HepG2 (cell line): ENCODE measurements around the gene ITGAV. TPM values are rescaled to one million over a fixed set of nuclear protein-coding genes. Genes with fewer than 3 reads are reported as not detected.
A peak's percentile ranks its signal among the peaks of the same experiment; 100 is the strongest.

Experiments used
- ATAC-seq: fragments of 200-7000 bp; cut with Tn5 transposase; 3 replicates; pipeline ENCODE4 v1.9.1; 2020; ENCODE audit warnings: mild to moderate bottlenecking, moderate library complexity
- BruUV-seq: library from RNA; stranded (reverse); fragments of 400-500 nt; replicated peaks from 2 replicates; lab custom pipeline; 2021; lab: Mats Ljungman, UMichigan
- CTCF ChIA-PET: fragments of 300-600 bp; formaldehyde crosslinking; extraction: SDS; loops from one replicate; lab custom pipeline; 2021; ENCODE audit warnings: low total read pairs, inconsistent platforms, low intra/inter-chr PET ratio; lab: Yijun Ruan, JAX
- POLR2A ChIA-PET: fragments of 350-600 bp; sonication (Branson Sonifier 250); formaldehyde crosslinking; loops from one replicate; lab custom pipeline; 2020; ENCODE audit warnings: antibody characterized with exemption, inconsistent platforms; lab: Yijun Ruan, JAX
- DNase-seq: peaks from one replicate; pipeline ENCODE4 v3.0.0-alpha.2; 2015; ENCODE audit warnings: low spot score
- FAIRE-seq: peaks from 3 replicates; lab custom pipeline; 2011; peaks lifted over from hg19 to GRCh38; lab: Jason Lieb, UNC
- H2AFZ ChIP-seq: one replicate; pipeline ENCODE4 v1.6.1; 2011; ENCODE audit warnings: low read length, inconsistent platforms
- H3K27ac ChIP-seq: fragments of 300-600 bp; 3 replicates; pipeline ENCODE4 v1.8.0; 2011; ENCODE audit warnings: mixed run types, mild to moderate bottlenecking, mixed read lengths, low read length, inconsistent platforms; ENCODE audit not compliant: insufficient read depth; ENCODE audit errors: extremely low read length
- H3K27me3 ChIP-seq, 2 experiments: fragments of 200-600 bp in 1 of 2; 2 replicates in 1 of 2; 3 replicates in 1 of 2; pipeline versions ENCODE4 v1.6.0 to v1.8.0; 2011; ENCODE audit warnings: low read length in 2 of 2, mild to moderate bottlenecking in 2 of 2, moderate library complexity in 2 of 2, inconsistent platforms in 1 of 2; ENCODE audit not compliant: insufficient read depth in 2 of 2, control insufficient read depth in 1 of 2
- H3K36me3 ChIP-seq, 2 experiments: fragments of 200-600 bp in 1 of 2; replicated peaks in 1 of 2; 2 replicates in 1 of 2; 3 replicates in 1 of 2; pipeline versions ENCODE4 v1.5.1 to v1.8.0; 2011; ENCODE audit warnings: low read length in 2 of 2, inconsistent platforms in 1 of 2; ENCODE audit not compliant: insufficient read depth in 2 of 2, control insufficient read depth in 1 of 2
- H3K4me1 ChIP-seq: 2 replicates; pipeline ENCODE4 v1.5.1; 2012; ENCODE audit warnings: low read length, inconsistent platforms; ENCODE audit not compliant: insufficient read depth
- H3K4me2 ChIP-seq: 2 replicates; pipeline ENCODE4 v1.6.0; 2011; ENCODE audit warnings: low read depth, low read length, inconsistent platforms
- H3K4me3 ChIP-seq, 3 experiments: fragments of 200-600 bp in 1 of 3; sonication (generic), shearing (Covaris generic) in 1 of 3; replicated peaks in 1 of 3; 2 replicates each; pipeline ENCODE4 v1.5.1; 2011 to 2016; ENCODE audit warnings: low read length in 3 of 3, inconsistent platforms in 2 of 3, low read depth in 2 of 3, mild to moderate bottlenecking in 2 of 3, control low read depth in 1 of 3, mixed read lengths in 1 of 3; ENCODE audit not compliant: insufficient read depth in 1 of 3
- H3K79me2 ChIP-seq: one replicate; pipeline ENCODE4 v1.6.1; 2011; ENCODE audit warnings: low read length, inconsistent platforms; ENCODE audit not compliant: insufficient read depth
- H3K9ac ChIP-seq: 2 replicates; pipeline ENCODE4 v1.6.0; 2011; ENCODE audit warnings: mild to moderate bottlenecking, low read depth, low read length, inconsistent platforms; ENCODE audit not compliant: insufficient read depth
- H3K9me3 ChIP-seq: 2 replicates; pipeline ENCODE4 v1.5.1; 2012; ENCODE audit warnings: mild to moderate bottlenecking, low read length
- H4K20me1 ChIP-seq: 2 replicates; pipeline ENCODE4 v1.6.0; 2011; ENCODE audit warnings: inconsistent platforms, mild to moderate bottlenecking, low read length, moderate library complexity; ENCODE audit not compliant: insufficient read depth
- CHCHD3 ChIP-seq: sonication (generic); formaldehyde crosslinking; IDR thresholded peaks from 2 replicates; pipeline ENCODE4 v1.8.0; 2022; ENCODE audit warnings: mild to moderate bottlenecking, missing genetic modification reagents, moderate library complexity
- CREB1 ChIP-seq, 2 experiments: fragments of 450-650 bp in 1 of 2; IDR thresholded peaks; 2 replicates each; pipeline ENCODE4 v1.6.1; 2016 to 2017; ENCODE audit warnings: control low read depth in 1 of 2, mild to moderate bottlenecking in 1 of 2, missing compliant biosample characterization in 1 of 2, missing genetic modification characterization in 1 of 2
- FOSL2 ChIP-seq: sonication (generic); formaldehyde crosslinking; IDR thresholded peaks from 2 replicates; pipeline ENCODE4 v1.4.0; 2020; ENCODE audit warnings: missing genetic modification reagents
- FOXP1 ChIP-seq, 2 experiments: fragments of 450-650 bp in 1 of 2; IDR thresholded peaks; 2 replicates each; pipeline ENCODE4 v1.6.1; 2017 to 2018; ENCODE audit warnings: antibody characterized with exemption in 1 of 2
- RFX5 ChIP-seq: IDR thresholded peaks from 2 replicates; pipeline ENCODE4 v1.6.1; 2011; ENCODE audit warnings: low read depth, low read length, improper control_type of control experiment
- SOX13 ChIP-seq, 3 experiments: fragments of 450-650 bp in 1 of 3; sonication (generic) in 1 of 3; formaldehyde crosslinking in 1 of 3; IDR thresholded peaks in 2 of 3; conservative IDR thresholded peaks in 1 of 3; 2 replicates each; pipeline versions ENCODE4 v1.5.0 to v1.6.1; 2016 to 2020; ENCODE audit warnings: antibody characterized with exemption in 1 of 3, mild to moderate bottlenecking in 1 of 3, missing compliant biosample characterization in 1 of 3, missing genetic modification reagents in 1 of 3, moderate library complexity in 1 of 3
- ZNF333 ChIP-seq: sonication (generic); formaldehyde crosslinking; IDR thresholded peaks from 2 replicates; pipeline ENCODE4 v1.4.0; 2020; ENCODE audit warnings: mild to moderate bottlenecking, missing genetic modification reagents, borderline replicate concordance
- ZNF614 ChIP-seq: IDR thresholded peaks from 2 replicates; pipeline ENCODE4 v1.6.1; 2018; ENCODE audit warnings: missing biosample characterization, missing genetic modification reagents, inconsistent platforms, borderline replicate concordance
- ZSCAN22 ChIP-seq: sonication (generic); formaldehyde crosslinking; IDR thresholded peaks from 2 replicates; pipeline ENCODE4 v1.4.0; 2020; ENCODE audit warnings: mild to moderate bottlenecking, missing genetic modification reagents
- WGBS: methylation state at CpG from one replicate; pipeline ENCODE4 v1.1.6; 2017; ENCODE audit warnings: low lambda C conversion rate; 5-methylcytosine and 5-hydroxymethylcytosine counted together
- in situ Hi-C: cut with HindIII; loops from 2 replicates; pipeline ENCODE4 v1.10.0; 2017; ENCODE audit warnings: low pct_unique_long_range_greater_than_20kb; ENCODE audit not compliant: extremely low pct_ligation_motif_present
- intact Hi-C: fragments of 100-400 bp; cut with micrococcal nuclease; formaldehyde crosslinking; loops from one replicate; pipeline ENCODE4 v1.10.0; 2022; ENCODE audit not compliant: unreplicated experiment
- polyA plus RNA-seq, 8 experiments: library from polyadenylated mRNA; depleted of rRNA in 3 of 8; stranded (reverse) in 7 of 8; unstranded in 1 of 8; fragments of >200 nt; fragmentation: Illumina TruSeq in 4 of 8; extraction: Trizol in 4 of 8; gene quantifications; 2 replicates each; pipeline versions ENCODE4 v1.2.1 to v1.2.3, GENCODE V29; 2011 to 2016; ENCODE audit warnings: low read depth in 4 of 8, missing spikeins in 1 of 8, mixed read lengths in 1 of 8; ENCODE audit not compliant: insufficient read depth in 1 of 8
- total RNA-seq, 5 experiments: library from RNA; depleted of rRNA; stranded (reverse); fragments of >200 nt; fragmentation: Illumina TruSeq; extraction: Trizol; gene quantifications; 2 replicates each; pipeline ENCODE4 v1.2.3, GENCODE V29; 2016; ENCODE audit warnings: low read depth in 1 of 5
- TF ChIP-seq, protein P1 (sequence below): IDR thresholded peaks from 2 replicates; pipeline ENCODE4 v1.6.1; 2016

ITGAV gene
- total and polyA plus RNA-seq, 2 of the 13 experiments (the other 11 are each of a cell fraction or from before 2014, with no cell fraction given), result 59.1 to 60.4 TPM

DNA sequence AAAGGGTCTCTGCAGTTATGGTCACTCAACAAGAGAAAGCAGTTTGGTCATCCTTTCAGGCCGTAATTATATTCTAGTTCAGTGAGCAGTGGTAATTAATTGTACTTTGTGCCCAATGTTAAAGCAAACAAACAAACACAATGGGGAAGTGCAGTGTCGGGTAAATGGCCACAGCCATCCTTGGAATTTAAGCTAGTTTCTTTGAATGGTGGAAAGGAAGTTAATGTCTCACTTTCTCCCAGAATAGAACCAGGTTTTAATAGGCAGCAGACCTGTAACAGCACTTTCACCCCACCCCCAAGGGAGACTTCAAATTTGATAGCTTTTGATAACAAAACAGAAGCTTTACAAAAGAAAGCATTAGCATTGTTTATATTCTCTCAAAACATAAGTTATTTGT, 20.0 kb upstream of the ITGAV start (continued):
- no peak for TF ChIP-seq FOXP1 (IDR thresholded peaks at IDR 0.05)
- peak; percentile 77 for TF ChIP-seq FOXP1 (CRISPR knock-in tag; IDR thresholded peaks at IDR 0.05)
- no peak for TF ChIP-seq ZNF333 (CRISPR knock-in tag)
- TF ChIP-seq ZSCAN22 (CRISPR knock-in tag), result no peak
- TF ChIP-seq, protein P1, sequence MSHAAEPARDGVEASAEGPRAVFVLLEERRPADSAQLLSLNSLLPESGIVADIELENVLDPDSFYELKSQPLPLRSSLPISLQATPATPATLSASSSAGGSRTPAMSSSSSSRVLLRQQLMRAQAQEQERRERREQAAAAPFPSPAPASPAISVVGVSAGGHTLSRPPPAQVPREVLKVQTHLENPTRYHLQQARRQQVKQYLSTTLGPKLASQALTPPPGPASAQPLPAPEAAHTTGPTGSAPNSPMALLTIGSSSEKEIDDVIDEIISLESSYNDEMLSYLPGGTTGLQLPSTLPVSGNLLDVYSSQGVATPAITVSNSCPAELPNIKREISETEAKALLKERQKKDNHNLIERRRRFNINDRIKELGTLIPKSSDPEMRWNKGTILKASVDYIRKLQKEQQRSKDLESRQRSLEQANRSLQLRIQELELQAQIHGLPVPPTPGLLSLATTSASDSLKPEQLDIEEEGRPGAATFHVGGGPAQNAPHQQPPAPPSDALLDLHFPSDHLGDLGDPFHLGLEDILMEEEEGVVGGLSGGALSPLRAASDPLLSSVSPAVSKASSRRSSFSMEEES (CRISPR knock-in tag), result no peak
- TF ChIP-seq SOX13 (IDR thresholded peaks at IDR 0.05), result no peak
- peak in 1 of 2 experiments; percentile 34; a peak in 1 of 4 replicates for TF ChIP-seq SOX13 (CRISPR knock-in tag; conservative IDR thresholded peaks at IDR 0.05 in 1 of 2, IDR thresholded peaks at IDR 0.05 in 1 of 2)

- ChIA-PET CTCF (no interaction called here), POLR2A (interaction anchor here (1.3 to 3.2 kb wide), 4 partner anchors 9 to 85 kb away, joined by 3 to 47 read pairs (median 9); partner anchors contain the start of genes ITGAV and ZC3H15)
- no peaks in the 10 kb centered on the region for H4K20me1 ChIP-seq
- no peaks in the 10 kb centered on the region for H3K27me3 ChIP-seq
- TF ChIP-seq FOXP1 (IDR thresholded peaks at IDR 0.05) (no peak), FOXP1 (CRISPR knock-in tag; IDR thresholded peaks at IDR 0.05) (no peak), ZNF614 (CRISPR knock-in tag) (no peak), CREB1 (IDR thresholded peaks at IDR 0.05) (no peak), CREB1 (CRISPR knock-in tag; IDR thresholded peaks at IDR 0.05) (0 out of 2 replicates have a peak, but pooled peaks have one; percentile 13), FOSL2 (CRISPR knock-in tag) (peak; percentile 67), RFX5 (no peak), CHCHD3 (CRISPR knock-in tag) (no peak)
- peak; percentile 50 for DNase-seq
- peak overlapping the region; percentile 49 for H3K4me2 ChIP-seq
- in situ Hi-C loops (no loop called here), intact Hi-C loops (no loop called here)
- BruUV-seq, result no TSS peak
- no peak overlapping the region for H3K9ac ChIP-seq
- H3K36me3 ChIP-seq, result no peaks in the 10 kb centered on the region
- H3K4me1 ChIP-seq, result peaks cover 38% of the 10 kb centered on the region
- no peaks in the 10 kb centered on the region for H3K79me2 ChIP-seq
- ATAC-seq, result peak; percentile 49
- H3K4me3 ChIP-seq, result no peak overlapping the region
- WGBS, result 78% methylated on average over 5 of the region's 5 CpGs
- H3K27ac ChIP-seq, result no peak overlapping the region
- H2AFZ ChIP-seq, result no peak overlapping the region
- no peaks in the 10 kb centered on the region for H3K9me3 ChIP-seq
- FAIRE-seq, result no peak
These were observed 19.3 kb upstream of the ITGAV start for GRCh38 chr2:186570604-186571003.
